ENCODE data around the gene MPHOSPH10.
"Not testable (repeated sequence)": the region's sequence is repeated elsewhere in the genome, so short reads cannot be mapped to it uniquely, and the experiment has no call there.

Gene MPHOSPH10, protein sequence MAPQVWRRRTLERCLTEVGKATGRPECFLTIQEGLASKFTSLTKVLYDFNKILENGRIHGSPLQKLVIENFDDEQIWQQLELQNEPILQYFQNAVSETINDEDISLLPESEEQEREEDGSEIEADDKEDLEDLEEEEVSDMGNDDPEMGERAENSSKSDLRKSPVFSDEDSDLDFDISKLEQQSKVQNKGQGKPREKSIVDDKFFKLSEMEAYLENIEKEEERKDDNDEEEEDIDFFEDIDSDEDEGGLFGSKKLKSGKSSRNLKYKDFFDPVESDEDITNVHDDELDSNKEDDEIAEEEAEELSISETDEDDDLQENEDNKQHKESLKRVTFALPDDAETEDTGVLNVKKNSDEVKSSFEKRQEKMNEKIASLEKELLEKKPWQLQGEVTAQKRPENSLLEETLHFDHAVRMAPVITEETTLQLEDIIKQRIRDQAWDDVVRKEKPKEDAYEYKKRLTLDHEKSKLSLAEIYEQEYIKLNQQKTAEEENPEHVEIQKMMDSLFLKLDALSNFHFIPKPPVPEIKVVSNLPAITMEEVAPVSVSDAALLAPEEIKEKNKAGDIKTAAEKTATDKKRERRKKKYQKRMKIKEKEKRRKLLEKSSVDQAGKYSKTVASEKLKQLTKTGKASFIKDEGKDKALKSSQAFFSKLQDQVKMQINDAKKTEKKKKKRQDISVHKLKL

DNA sequence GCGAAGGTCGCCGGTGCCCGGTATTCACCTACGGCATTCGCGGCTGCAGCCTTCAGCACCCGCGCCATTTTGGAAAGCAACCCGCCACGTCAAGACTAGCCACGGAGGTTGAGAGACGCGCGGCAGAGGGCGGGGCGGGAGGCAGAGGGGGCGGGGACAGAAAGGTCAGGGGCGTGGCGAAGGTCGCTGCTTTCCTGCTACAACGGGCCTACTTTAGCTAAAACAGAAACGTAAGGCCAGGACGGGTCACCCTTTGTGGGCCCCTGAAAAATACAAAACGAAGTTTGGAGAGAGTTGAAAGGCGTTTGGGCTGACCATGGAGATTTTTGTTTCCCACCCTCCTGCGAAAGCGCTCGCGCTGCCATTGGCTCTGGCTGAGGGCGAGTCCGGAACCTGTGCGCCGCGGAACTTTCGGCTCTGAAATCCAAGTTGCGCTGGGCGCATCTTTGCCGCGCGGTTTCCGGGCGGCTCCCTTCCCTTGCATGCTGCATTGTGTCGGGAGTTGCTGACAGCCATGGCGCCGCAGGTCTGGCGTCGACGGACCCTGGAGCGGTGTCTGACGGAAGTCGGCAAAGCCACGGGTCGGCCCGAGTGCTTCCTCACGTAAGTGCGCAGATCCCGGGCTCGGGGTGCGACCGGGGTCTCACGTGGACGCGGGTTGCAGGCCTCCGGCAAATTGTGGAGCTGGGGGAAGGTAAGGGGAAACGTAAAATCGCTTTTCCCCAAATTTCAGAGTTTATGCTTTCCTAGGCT, at the start of gene MPHOSPH10, which contains the start of gene MCEE:
MPHOSPH10 (plus strand) TSS at position 483 of the 753 bp plus-strand sequence; CDS start at position 515, 32 bp downstream.
MCEE (minus strand) TSS at position 78 of the 753 bp plus-strand sequence; CDS start at position 68, 10 bp downstream.
- in situ Hi-C loops (cut with MboI; ENCODE audit: low pct_unique_long_range_greater_than_20kb, low sequenced_read_pairs): no loop called here
- peak; percentile 96 for DNase-seq

DNA sequence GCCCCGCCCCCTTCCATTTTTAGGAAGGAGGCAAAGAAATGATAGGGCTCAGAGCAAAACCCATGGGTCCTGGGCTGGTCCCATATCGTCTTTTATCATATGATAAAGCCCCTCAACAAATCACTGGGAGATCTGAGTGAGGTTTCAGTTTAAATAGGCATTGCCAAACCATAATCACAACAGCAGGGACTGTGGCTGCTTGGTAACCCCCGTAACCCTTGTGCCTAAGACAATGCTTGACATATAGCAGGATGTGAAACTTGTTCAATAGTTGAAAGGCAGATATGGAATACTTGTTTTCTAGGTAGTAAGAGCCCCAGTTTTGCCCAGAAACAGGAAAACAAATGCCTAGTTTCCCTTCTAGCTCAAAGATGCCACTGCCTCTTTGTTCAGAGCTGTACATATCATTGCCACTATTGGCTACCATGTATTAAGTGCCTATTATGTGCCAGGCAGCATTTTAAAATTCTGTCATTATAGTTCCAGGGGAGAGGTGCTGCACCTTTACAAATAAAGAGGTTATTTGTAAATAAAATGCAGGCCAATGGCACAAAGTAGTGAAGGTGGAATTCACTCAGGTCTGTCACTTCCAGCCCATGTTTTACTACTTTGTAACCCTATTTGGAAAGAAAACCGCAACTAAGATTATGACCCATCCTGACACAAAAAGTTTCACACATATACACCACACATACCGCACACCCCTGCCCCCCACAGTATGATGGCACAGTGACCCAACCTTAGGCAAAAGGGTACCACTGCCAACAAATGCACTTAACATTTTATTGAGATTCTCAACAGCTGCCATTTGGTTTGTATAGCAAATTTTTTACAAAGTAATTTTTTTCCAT, 47.8 kb upstream of the MPHOSPH10 start:
- in situ Hi-C loops (cut with MboI; ENCODE audit: low pct_unique_long_range_greater_than_20kb, low sequenced_read_pairs): no loop called here
- DNase-seq: no peak

DNA sequence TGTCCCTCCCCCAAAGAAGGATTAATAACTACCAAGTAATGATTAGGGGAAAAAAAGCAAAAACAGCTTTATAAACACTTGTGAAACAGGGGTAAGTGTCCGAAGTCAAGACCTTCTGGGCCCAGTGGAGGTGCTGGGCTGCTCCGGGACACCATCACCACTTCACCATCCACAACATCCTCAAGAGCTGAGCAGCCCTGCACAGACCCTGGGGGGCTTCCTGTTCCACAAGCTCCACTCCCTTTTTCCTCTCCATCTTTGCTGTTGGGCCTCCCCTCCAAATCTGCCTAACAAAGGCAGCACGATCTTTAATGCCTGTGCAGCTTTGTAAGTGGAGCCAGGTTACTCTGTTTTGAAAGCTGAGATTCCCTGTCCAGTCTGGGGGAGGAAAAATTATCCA, 47.1 kb upstream of the MPHOSPH10 start:
- in situ Hi-C loops (cut with MboI; ENCODE audit: low pct_unique_long_range_greater_than_20kb, low sequenced_read_pairs); DNase-seq: not testable (repeated sequence)

DNA sequence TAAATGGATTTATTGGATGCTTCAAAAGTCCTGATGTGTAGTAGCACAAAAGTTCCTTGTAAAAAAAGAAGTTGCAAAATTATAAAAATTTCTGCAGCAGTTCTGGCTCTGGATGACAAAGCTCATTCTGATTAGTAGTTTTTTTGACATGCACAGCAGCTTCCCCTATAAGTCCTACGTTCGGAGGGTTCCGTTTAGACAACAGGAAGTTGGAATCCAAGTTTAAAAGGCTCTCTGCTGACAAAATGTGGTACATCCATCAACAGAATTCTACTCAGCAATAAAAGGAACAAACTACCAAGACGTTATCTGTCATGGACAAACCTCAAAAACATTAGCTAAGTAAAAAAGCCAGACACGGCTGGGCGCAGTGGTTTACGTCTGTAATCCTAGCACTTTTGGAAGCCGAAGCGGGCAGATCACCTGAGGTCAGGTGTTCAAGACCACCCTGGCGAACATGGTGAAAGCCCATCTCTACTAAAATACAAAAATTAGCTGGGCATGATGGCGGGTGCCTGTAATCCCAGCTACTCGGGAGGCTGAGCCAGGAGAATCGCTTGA, 46.6 kb upstream of the MPHOSPH10 start:
- in situ Hi-C loops (cut with MboI; ENCODE audit: low pct_unique_long_range_greater_than_20kb, low sequenced_read_pairs): not testable (repeated sequence)
- DNase-seq: peak; percentile 70

DNA sequence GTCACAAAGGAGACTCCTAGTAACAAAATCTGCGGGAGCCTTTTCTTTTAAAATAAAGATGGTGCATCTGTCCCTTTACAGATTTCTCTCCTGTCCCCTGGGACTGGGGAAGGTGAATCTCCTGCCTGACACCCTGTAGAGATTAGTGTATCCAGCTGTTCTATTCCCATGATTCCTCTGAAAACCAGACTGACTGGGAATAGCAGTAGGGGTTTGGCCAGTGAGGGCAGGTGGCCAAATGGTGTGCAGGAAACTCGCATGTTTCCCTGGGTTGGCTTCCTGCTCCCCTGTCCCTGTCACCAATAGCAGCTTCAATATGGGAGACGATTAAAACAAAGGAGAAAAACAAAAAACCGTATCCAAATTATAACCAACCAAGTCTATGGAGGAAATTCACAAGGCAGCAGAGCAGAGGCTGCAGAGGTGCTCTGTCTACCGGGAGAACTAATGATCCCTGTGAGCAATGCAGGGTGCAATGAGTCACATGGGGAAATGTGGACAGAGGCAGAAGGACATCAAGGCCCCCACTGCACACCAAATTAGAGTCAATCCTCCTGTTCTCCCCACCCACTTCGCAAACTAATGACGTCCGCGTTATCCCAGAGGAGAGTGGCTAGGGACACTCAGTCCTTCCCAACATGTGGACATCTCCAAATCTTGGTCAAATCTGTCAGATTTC, 45.0 kb upstream of the MPHOSPH10 start:
- DNase-seq; in situ Hi-C loops (cut with MboI; ENCODE audit: low pct_unique_long_range_greater_than_20kb, low sequenced_read_pairs): not testable (repeated sequence)

DNA sequence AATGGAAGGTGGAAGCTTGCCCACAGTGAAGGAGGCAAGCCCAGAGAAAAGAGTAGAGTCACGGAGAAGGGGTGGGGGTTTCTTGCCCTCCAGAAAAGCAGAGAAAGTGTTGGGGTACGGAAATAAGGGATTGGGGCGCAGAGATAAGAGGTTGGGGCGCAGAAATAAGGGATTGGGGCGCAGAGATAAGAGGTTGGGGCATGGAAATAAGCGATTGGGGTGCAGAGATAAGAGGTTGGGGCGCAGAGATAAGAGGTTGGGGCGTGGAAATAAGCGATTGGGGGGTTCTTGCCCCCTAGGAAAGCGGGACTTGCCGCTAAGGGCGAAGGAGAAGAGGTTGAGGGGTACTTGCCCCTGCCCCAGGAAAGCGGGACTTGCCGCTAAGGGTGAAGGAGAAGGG, 41.0 kb upstream of the MPHOSPH10 start:
- DNase-seq; in situ Hi-C loops (cut with MboI; ENCODE audit: low pct_unique_long_range_greater_than_20kb, low sequenced_read_pairs): not testable (repeated sequence)

DNA sequence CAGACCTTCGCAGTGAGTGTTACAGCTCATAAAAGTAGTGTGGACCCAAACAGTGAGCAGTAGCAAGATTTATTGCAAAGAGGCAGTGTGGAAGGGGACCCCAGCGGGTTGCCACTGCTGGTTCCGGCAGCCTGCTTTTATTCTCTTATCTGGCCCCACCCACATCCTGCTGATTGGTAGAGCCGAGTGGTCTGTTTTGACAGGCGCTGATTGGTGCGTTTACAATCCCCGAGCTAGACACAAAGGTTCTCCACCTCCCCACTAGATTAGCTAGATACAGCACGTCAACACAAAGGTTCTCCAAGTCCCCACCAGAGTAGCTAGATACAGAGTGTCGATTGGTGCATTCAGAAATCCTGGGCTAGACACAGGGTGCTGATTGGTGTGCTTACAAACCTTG, 38.6 kb upstream of the MPHOSPH10 start:
- in situ Hi-C loops (cut with MboI; ENCODE audit: low pct_unique_long_range_greater_than_20kb, low sequenced_read_pairs); DNase-seq: not testable (repeated sequence)

DNA sequence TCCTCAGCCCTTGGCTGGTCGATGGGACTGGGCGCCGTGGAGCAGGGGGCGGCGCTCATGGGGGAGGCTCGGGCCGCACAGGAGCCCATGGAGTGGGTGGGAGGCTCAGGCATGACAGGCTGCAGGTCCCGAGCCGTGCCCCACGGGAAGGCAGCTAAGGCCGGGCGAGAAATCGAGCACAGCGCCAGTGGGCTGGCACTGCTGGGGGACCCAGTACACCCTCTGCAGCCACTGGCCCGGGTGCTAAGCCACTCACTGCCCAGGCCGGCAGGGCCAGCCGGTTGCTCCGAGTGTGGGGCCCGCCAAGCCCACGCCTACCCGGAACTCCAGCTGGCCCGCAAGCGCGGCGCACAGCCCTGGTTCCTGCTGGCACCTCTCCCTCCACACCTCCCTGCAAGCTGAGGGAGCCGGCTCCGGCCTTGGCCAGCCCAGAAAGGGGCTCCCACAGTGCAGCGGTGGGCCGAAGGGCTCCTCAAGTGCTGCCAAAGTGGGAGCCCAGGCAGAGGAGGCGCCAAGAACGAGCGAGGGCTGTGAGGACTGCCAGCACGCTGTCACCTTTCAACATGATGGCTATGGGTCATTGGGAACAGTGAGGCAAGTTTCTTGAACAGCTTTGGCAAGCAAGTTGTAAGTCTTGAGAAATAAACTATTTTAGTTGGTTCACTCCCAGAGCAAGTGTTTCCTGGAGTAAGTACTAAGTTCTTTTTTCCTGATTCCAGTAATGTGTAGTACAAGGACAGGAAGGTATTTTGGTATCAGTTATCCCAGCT, 37.8 kb upstream of the MPHOSPH10 start:
- in situ Hi-C loops (cut with MboI; ENCODE audit: low pct_unique_long_range_greater_than_20kb, low sequenced_read_pairs); DNase-seq: not testable (repeated sequence)

DNA sequence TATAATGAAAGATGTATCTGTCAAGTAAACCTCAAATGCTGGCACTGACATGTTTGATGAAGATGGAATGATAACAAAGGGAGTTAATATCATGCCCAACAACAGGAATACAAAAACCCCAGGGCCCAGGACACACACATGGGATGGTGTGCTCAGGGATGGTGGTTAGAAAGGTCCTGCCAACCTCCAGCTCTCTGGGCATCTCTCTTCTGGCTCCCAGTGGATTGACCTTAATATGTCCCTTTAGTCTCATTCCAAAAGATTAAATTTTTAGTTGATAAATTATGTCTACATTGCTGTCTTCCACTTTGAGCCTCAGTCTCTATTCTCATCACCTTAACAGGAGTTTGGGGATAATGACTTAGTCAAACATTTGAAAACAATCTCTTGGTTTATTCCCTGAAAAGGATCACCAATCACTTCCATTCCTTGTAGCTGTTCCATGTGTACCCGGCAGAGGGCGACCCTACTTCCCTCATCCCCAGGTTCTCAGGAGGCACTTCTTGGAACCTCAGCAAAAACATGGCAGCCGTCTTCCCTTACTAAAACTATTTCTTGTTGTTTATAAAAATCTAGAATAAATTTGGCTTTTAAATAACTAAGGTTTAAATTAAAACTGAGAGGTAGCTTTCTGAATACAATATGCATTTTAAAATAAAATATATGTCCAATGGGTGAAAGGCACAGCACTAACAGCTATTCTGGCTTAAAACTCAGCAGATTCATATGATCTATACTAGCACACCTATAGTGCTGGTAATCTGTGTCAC, 30.1 kb upstream of the MPHOSPH10 start:
- DNase-seq: peak; percentile 70

DNA sequence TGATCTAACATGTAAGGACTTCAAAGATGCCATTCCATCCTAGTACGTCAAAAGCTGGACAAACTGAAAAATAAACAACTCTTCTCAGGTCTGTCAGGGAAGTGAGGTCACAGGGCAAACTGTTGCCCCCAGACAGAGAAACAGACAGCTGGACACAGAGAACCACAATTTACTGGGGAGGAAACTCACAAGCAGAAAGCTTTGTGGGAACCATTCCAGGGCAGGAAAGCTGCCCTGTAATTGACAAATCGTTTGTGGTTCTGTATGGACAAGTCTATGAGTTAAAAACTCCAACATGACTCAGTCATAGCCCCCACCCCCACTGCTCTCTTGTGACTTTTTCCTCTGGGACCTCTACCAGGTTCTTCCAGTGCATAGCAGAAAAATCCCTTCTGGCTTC, 28.8 kb upstream of the MPHOSPH10 start:
- in situ Hi-C loops (cut with MboI; ENCODE audit: low pct_unique_long_range_greater_than_20kb, low sequenced_read_pairs): no loop called here
- peak; percentile 54 for DNase-seq

More for the DNA sequence above, 30.1 kb upstream of the MPHOSPH10 start:
- in situ Hi-C loops (cut with MboI; ENCODE audit: low pct_unique_long_range_greater_than_20kb, low sequenced_read_pairs): no loop called here

DNA sequence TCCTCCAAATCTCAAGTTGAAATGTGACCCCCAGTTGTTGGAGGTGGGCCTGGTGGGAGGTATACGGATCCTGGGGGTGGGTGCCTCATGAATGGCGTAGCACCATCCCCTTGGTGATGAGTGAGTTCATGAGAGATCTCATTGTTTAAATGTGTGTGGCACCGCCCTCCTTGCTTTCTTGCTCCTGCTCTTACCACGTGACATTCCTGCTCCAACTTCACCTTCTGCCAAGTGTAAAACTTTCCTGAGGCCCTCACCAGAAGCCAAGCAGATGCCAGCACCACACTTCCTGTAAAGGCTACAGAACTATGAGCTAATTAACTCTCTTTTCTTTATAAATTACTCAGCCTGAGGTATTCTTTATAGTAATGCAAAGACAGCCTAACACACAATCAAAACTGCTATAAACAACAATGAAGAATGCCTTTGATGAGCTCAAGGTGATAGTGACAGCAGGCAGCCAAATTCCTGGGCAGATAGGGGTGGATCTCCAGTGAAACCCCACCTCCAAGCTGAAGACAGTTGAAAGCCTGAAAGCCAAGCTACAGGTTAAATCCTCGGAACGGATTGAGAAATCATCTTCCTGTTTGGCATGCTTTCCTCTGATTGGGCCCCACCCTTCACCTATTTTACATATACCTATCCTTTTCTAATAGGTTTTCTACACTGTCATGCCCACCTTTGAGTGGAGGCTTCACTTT, 27.3 kb upstream of the MPHOSPH10 start:
- no peak for DNase-seq
- in situ Hi-C loops (cut with MboI; ENCODE audit: low pct_unique_long_range_greater_than_20kb, low sequenced_read_pairs): no loop called here

DNA sequence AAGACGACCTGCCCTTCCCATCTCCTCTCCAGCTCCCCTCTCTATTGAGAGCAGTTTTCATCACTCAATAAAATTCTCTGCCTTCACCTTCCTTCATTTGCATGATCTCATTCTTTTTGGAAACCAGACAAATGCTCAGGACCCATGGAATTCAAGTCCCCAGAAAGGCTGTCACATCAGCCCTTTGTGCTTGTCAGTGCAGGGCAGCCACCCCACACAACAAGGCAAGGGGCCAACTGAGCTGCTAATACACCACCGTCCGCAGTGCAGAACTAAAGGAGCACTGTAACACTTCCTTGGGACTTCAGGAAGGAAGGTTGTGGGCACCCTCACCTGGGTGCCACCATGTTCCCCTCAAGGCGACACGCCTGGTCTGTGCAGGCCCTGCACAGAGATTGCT, 26.6 kb upstream of the MPHOSPH10 start:
- in situ Hi-C loops (cut with MboI; ENCODE audit: low pct_unique_long_range_greater_than_20kb, low sequenced_read_pairs): no loop called here
- DNase-seq: no peak

DNA sequence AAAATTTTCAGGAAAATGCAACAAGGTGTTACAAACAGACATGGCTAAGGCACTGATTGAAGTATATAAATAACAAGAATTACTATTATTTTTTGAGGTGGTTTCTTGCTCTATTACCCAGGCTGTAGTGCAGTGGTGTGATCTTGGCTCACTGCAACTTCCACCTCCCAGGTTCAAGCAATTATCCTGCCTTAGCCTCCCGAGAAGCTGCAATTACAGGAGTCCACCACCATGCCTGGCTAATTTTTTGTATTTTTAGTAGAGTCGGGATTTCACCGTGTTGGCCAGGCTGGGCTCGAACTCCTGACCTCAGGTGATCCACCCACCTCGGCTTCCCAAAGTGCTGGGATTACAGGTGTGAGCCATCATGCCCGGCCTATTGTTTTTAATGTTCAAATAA, 24.0 kb upstream of the MPHOSPH10 start:
- DNase-seq; in situ Hi-C loops (cut with MboI; ENCODE audit: low pct_unique_long_range_greater_than_20kb, low sequenced_read_pairs): not testable (repeated sequence)

DNA sequence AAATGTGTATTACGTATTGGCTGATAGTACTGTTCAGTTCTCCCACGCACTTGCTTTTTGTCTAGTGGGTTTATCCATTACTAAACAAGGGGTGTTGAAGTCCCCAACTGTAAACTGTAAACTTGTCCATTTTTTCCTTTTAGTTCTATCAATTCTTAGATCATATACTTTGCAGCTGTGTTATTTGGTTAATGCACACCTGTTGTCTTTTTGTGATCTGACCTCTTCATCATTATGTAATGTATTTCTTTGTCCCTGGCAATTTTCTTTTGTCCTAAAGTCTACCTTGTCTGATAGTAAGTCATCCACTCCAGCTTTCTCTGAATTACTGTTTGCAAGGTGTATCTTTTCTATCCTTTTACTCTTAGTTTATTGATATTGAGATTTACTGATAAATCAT, 22.3 kb upstream of the MPHOSPH10 start:
- DNase-seq: no peak
- in situ Hi-C loops (cut with MboI; ENCODE audit: low pct_unique_long_range_greater_than_20kb, low sequenced_read_pairs): no loop called here

DNA sequence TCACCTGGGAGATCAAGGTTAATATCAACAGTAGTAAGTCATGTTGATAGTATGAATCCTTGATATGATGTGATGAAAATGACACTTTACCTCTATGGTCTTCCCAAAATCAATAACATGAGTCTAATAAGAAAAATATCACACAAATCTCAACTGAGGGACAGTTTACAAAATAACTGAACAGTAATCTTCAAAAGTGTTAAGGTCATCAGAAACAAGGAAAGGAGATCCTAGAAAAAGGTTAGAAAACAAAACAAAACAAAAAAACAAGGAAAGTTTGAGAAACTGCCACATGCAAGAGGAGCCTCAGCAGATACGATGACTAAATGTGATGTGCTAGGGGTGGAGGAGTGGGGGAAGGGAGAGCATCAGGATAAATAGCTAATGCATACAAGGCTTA, 16.6 kb upstream of the MPHOSPH10 start:
- no peak for DNase-seq
- in situ Hi-C loops (cut with MboI; ENCODE audit: low pct_unique_long_range_greater_than_20kb, low sequenced_read_pairs): no loop called here

DNA sequence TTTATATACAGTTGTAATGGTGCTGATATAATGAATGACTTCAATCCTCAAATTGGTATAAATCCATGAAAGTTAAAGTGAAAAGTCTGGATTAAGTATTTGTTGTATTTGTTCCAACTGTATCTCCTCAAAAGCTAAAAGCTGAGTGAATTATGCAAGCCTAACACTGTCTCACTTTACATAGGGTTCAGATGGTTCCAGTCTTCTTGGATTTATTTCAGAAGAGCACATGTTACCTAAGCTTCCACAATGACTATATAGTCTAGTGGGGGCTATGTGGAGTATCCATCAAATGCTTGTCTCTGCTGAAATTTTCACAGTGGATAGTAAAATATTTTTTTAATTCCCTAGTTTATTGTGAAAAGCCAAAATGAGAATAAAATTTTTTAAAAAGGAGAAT, 13.4 kb upstream of the MPHOSPH10 start:
- DNase-seq: no peak
- in situ Hi-C loops (cut with MboI; ENCODE audit: low pct_unique_long_range_greater_than_20kb, low sequenced_read_pairs): no loop called here

Measured in KBM-7 (cell line).